ENCODE results near the gene SSBP2.
"Not testable (repeated sequence)": the region's sequence is repeated elsewhere in the genome, so short reads cannot be mapped to it uniquely, and the experiment has no call there.

Gene SSBP2

GRCh38 chr5:81740758-81741157 lies 10.1 kb downstream of the SSBP2 start:
- DNase-seq (ENCODE audit: low read depth in 4 of 4, low spot score in 1 of 4), result no peak

- DNase-seq (ENCODE audit: low read depth in 4 of 4, low spot score in 1 of 4), result no peak
These were observed 11.6 kb downstream of the SSBP2 start for GRCh38 chr5:81739291-81739690.

GRCh38 chr5:81729276-81729675 lies 21.6 kb downstream of the SSBP2 start:
- no peak for DNase-seq (ENCODE audit: low read depth in 4 of 4, low spot score in 1 of 4)

- DNase-seq (ENCODE audit: low read depth in 4 of 4, low spot score in 1 of 4), result no peak
These were observed 22.6 kb downstream of the SSBP2 start for GRCh38 chr5:81728301-81728700.

- no peak for DNase-seq (ENCODE audit: low read depth in 4 of 4, low spot score in 1 of 4)
These were observed 24.6 kb downstream of the SSBP2 start for GRCh38 chr5:81726297-81726696.

GRCh38 chr5:81724571-81724970 lies 26.3 kb downstream of the SSBP2 start:
- no peak for DNase-seq (ENCODE audit: low read depth in 4 of 4, low spot score in 1 of 4)

GRCh38 chr5:81724108-81724507 lies 26.8 kb downstream of the SSBP2 start:
- no peak for DNase-seq (ENCODE audit: low read depth in 4 of 4, low spot score in 1 of 4)

GRCh38 chr5:81721049-81721448 lies 29.8 kb downstream of the SSBP2 start:
- DNase-seq (ENCODE audit: low read depth in 4 of 4, low spot score in 1 of 4), result no peak

- DNase-seq (ENCODE audit: low read depth in 4 of 4, low spot score in 1 of 4), result no peak
These were observed 31.1 kb downstream of the SSBP2 start for GRCh38 chr5:81719743-81720345.

- no peak for DNase-seq (ENCODE audit: low read depth in 4 of 4, low spot score in 1 of 4)
These were observed 32.6 kb downstream of the SSBP2 start for GRCh38 chr5:81718300-81718699.

- DNase-seq (ENCODE audit: low read depth in 4 of 4, low spot score in 1 of 4), result no peak
These were observed 33.0 kb downstream of the SSBP2 start for GRCh38 chr5:81717860-81718259.

GRCh38 chr5:81717226-81717625 lies 33.7 kb downstream of the SSBP2 start:
- no peak for DNase-seq (ENCODE audit: low read depth in 4 of 4, low spot score in 1 of 4)

GRCh38 chr5:81714076-81714475 lies 36.8 kb downstream of the SSBP2 start:
- DNase-seq (ENCODE audit: low read depth in 4 of 4, low spot score in 1 of 4), result not testable (repeated sequence)

- no peak for DNase-seq (ENCODE audit: low read depth in 4 of 4, low spot score in 1 of 4)
These were observed 42.0 kb downstream of the SSBP2 start for GRCh38 chr5:81708889-81709288.

- no peak for DNase-seq (ENCODE audit: low read depth in 4 of 4, low spot score in 1 of 4)
These were observed 47.1 kb downstream of the SSBP2 start for GRCh38 chr5:81703840-81704239.

- no peak for DNase-seq (ENCODE audit: low read depth in 4 of 4, low spot score in 1 of 4)
These were observed 50.7 kb downstream of the SSBP2 start for GRCh38 chr5:81700166-81700565.

- no peak for DNase-seq (ENCODE audit: low read depth in 4 of 4, low spot score in 1 of 4)
These were observed 52.1 kb downstream of the SSBP2 start for GRCh38 chr5:81698813-81699212.

GRCh38 chr5:81696418-81697397 lies 54.2 kb downstream of the SSBP2 start:
- DNase-seq (ENCODE audit: low read depth in 4 of 4, low spot score in 1 of 4), result no peak

GRCh38 chr5:81694726-81695125 lies 56.2 kb downstream of the SSBP2 start:
- DNase-seq (ENCODE audit: low read depth in 4 of 4, low spot score in 1 of 4), result no peak

GRCh38 chr5:81688215-81688614 lies 62.7 kb downstream of the SSBP2 start:
- no peak for DNase-seq (ENCODE audit: low read depth in 4 of 4, low spot score in 1 of 4)

- no peak for DNase-seq (ENCODE audit: low read depth in 4 of 4, low spot score in 1 of 4)
These were observed 63.6 kb downstream of the SSBP2 start for GRCh38 chr5:81687292-81687691.

GRCh38 chr5:81685471-81685870 lies 65.4 kb downstream of the SSBP2 start:
- no peak for DNase-seq (ENCODE audit: low read depth in 4 of 4, low spot score in 1 of 4)
